ENCODE data around the gene TTYH2.

Gene TTYH2

DNA sequence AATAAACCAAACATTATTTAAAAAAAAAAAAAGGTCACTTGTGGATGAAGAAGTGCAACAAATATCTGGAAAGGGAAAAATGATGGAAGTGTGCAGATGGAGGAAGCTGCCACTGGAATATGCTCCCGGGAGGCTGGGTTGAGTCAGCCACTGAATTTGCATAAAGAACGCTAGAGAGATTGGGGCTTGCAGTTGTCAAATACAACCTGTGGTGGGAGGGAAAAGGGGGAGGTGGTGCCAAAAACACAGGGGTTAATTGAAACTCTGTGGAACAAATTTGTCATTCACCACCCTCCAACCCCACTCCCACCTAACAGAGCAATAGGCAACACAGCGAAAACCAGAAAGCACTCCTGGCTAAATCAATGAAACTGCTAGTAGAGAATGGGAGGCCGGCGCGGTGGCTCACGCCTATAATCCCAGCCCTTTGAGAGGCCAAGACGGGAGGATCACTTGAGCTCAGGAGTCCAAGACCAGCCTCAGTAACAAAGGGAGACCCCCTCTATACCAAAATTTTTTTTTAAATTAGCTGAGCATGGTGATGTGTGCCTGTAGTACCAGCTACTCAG lies 47.5 kb upstream of the TTYH2 start:
- H3K4me2 ChIP-seq (ENCODE audit: low read length) = no peak overlapping the region
- H3K9me2 ChIP-seq (ENCODE audit: low read depth, low read length) = no peaks in the 10 kb centered on the region
- H3K4me1 ChIP-seq (ENCODE audit: insufficient read depth, low read length, severe bottlenecking) = no peaks in the 10 kb centered on the region
- H3K27me3 ChIP-seq (ENCODE audit: insufficient read depth, low read length) = no peaks in the 10 kb centered on the region; the same call in 1 of the 2 replicates
- no peaks in the 10 kb centered on the region for H3K79me2 ChIP-seq (ENCODE audit: insufficient read depth, low read length)
- H3K4me3 ChIP-seq (ENCODE audit: low read depth, low read length, poor library complexity, severe bottlenecking) = no peak overlapping the region
- H3K27ac ChIP-seq (ENCODE audit: low read depth, low read length, poor library complexity, severe bottlenecking) = no peak overlapping the region
- H4K20me1 ChIP-seq (ENCODE audit: insufficient read depth, low read length) = no peaks in the 10 kb centered on the region
- no peaks in the 10 kb centered on the region for H3K36me3 ChIP-seq (ENCODE audit: insufficient read depth, low read length)
- H3K9me3 ChIP-seq (ENCODE audit: low read length) = no peaks in the 10 kb centered on the region
- H2AFZ ChIP-seq (ENCODE audit: low read length) = no peak overlapping the region
- no peak overlapping the region for H3K9ac ChIP-seq (ENCODE audit: low read length)
- H3F3A ChIP-seq (ENCODE audit: insufficient read depth, low read length) = no peaks in the 10 kb centered on the region
- no peak for TF ChIP-seq EZH2 (IDR thresholded peaks at IDR 0.05; ENCODE audit: borderline replicate concordance, low read length)
- TF ChIP-seq, protein P1, sequence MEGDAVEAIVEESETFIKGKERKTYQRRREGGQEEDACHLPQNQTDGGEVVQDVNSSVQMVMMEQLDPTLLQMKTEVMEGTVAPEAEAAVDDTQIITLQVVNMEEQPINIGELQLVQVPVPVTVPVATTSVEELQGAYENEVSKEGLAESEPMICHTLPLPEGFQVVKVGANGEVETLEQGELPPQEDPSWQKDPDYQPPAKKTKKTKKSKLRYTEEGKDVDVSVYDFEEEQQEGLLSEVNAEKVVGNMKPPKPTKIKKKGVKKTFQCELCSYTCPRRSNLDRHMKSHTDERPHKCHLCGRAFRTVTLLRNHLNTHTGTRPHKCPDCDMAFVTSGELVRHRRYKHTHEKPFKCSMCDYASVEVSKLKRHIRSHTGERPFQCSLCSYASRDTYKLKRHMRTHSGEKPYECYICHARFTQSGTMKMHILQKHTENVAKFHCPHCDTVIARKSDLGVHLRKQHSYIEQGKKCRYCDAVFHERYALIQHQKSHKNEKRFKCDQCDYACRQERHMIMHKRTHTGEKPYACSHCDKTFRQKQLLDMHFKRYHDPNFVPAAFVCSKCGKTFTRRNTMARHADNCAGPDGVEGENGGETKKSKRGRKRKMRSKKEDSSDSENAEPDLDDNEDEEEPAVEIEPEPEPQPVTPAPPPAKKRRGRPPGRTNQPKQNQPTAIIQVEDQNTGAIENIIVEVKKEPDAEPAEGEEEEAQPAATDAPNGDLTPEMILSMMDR (IDR thresholded peaks at IDR 0.05; ENCODE audit: low read length) = no peak

- no peak overlapping the region for H3K4me3 ChIP-seq (ENCODE audit: low read depth, low read length, poor library complexity, severe bottlenecking)
- no peaks in the 10 kb centered on the region for H3F3A ChIP-seq (ENCODE audit: insufficient read depth, low read length)
- H3K4me2 ChIP-seq (ENCODE audit: low read length) = no peak overlapping the region
- no peak for TF ChIP-seq EZH2 (IDR thresholded peaks at IDR 0.05; ENCODE audit: borderline replicate concordance, low read length)
- TF ChIP-seq, protein P1 (IDR thresholded peaks at IDR 0.05; ENCODE audit: low read length) = no peak
- no peaks in the 10 kb centered on the region for H3K9me3 ChIP-seq (ENCODE audit: low read length)
- no peaks in the 10 kb centered on the region for H4K20me1 ChIP-seq (ENCODE audit: insufficient read depth, low read length)
- H3K9ac ChIP-seq (ENCODE audit: low read length) = no peak overlapping the region
- H3K4me1 ChIP-seq (ENCODE audit: insufficient read depth, low read length, severe bottlenecking) = no peaks in the 10 kb centered on the region
- H3K79me2 ChIP-seq (ENCODE audit: insufficient read depth, low read length) = no peaks in the 10 kb centered on the region
- no peak overlapping the region for H2AFZ ChIP-seq (ENCODE audit: low read length)
- no peaks in the 10 kb centered on the region for H3K36me3 ChIP-seq (ENCODE audit: insufficient read depth, low read length)
- no peak overlapping the region for H3K27ac ChIP-seq (ENCODE audit: low read depth, low read length, poor library complexity, severe bottlenecking)
- H3K9me2 ChIP-seq (ENCODE audit: low read depth, low read length) = no peaks in the 10 kb centered on the region
- H3K27me3 ChIP-seq (ENCODE audit: insufficient read depth, low read length) = no peaks in the 10 kb centered on the region; the same call in 1 of the 2 replicates
These were observed 42.4 kb upstream of the TTYH2 start for GRCh38 chr17:74170924-74171323.

- TF ChIP-seq EZH2 (IDR thresholded peaks at IDR 0.05; ENCODE audit: borderline replicate concordance, low read length) = no peak
- TF ChIP-seq, protein P1 (IDR thresholded peaks at IDR 0.05; ENCODE audit: low read length) = no peak
- Histone ChIP-seq H3K27me3 (ENCODE audit: insufficient read depth, low read length) (no peaks in the 10 kb centered on the region; the same call in 1 of the 2 replicates), H2AFZ (ENCODE audit: low read length) (no peak overlapping the region), H3F3A (ENCODE audit: insufficient read depth, low read length) (no peaks in the 10 kb centered on the region), H3K4me2 (ENCODE audit: low read length) (no peak overlapping the region), H3K9me3 (ENCODE audit: low read length) (no peaks in the 10 kb centered on the region), H3K9ac (ENCODE audit: low read length) (no peak overlapping the region), H3K9me2 (ENCODE audit: low read depth, low read length) (no peaks in the 10 kb centered on the region), H3K4me1 (ENCODE audit: insufficient read depth, low read length, severe bottlenecking) (no peaks in the 10 kb centered on the region), H3K27ac (ENCODE audit: low read depth, low read length, poor library complexity, severe bottlenecking) (no peak overlapping the region), H4K20me1 (ENCODE audit: insufficient read depth, low read length) (no peaks in the 10 kb centered on the region), H3K79me2 (ENCODE audit: insufficient read depth, low read length) (no peaks in the 10 kb centered on the region), H3K36me3 (ENCODE audit: insufficient read depth, low read length) (no peaks in the 10 kb centered on the region), H3K4me3 (ENCODE audit: low read depth, low read length, poor library complexity, severe bottlenecking) (no peak overlapping the region)
These were observed 40.7 kb upstream of the TTYH2 start for GRCh38 chr17:74172700-74173099.

All from OCI-LY1 (cell line).